ENCODE results near the gene RIT2. TPM values are rescaled to one million over a fixed set of nuclear protein-coding genes. Genes with fewer than 3 reads are reported as not detected.

RIT2 gene
- total RNA-seq, 1 experiment from 2014 or later, result not detected

DNA sequence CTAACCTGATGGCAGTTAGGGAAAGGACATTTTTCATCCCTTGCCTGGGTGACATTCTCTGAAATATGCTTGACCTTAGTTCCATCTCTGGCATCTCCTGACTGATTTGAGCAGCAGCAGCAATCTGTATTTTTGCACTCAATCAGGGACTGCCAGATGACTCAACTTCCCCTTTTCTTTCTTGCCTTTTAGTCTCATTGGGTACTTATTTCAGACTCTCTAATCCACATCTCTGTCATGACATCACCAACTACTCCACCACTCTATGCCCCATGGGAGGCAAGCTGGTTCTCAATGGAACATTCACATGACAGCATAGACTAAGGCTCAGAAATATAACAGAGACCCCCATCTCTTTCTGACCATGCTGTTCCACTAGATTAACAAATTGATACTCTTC is 254.2 kb downstream of the RIT2 start:
- Histone ChIP-seq H3K27me3 (replicated peaks) (no peaks in the 10 kb centered on the region), H3K9me3 (replicated peaks) (no peaks in the 10 kb centered on the region), H3K36me3 (no peaks in the 10 kb centered on the region), H3K27ac (no peak overlapping the region), H3K4me3 (no peak overlapping the region), H3K4me1 (replicated peaks) (no peaks in the 10 kb centered on the region)
- no peak for DNase-seq (ENCODE audit: low read depth in 1 of 2, low spot score in 2 of 2)

DNA sequence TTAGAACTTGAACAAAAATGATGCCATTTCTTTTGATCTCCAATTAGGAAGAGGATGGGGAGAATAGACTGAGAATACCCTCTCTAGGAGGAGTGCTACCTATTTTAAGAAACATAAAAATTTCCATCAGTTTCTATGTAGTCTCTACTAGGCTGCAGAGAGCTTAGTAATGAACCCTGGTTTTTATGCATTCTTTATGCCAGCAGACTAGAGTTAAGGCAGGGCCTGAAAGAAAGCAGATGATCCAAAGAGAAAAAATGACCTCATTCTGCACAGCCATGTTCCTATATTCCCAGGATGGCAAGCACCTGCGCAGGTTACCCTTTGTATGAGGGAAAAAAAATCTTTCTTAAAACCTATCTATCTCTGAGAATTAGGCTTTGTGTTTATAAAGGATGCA is 254.9 kb downstream of the RIT2 start:
- Histone ChIP-seq H3K27ac (no peak overlapping the region), H3K4me1 (replicated peaks) (no peaks in the 10 kb centered on the region), H3K9me3 (replicated peaks) (no peaks in the 10 kb centered on the region), H3K4me3 (no peak overlapping the region), H3K27me3 (replicated peaks) (no peaks in the 10 kb centered on the region), H3K36me3 (no peaks in the 10 kb centered on the region)
- no peak for DNase-seq (ENCODE audit: low read depth in 1 of 2, low spot score in 2 of 2)

DNA sequence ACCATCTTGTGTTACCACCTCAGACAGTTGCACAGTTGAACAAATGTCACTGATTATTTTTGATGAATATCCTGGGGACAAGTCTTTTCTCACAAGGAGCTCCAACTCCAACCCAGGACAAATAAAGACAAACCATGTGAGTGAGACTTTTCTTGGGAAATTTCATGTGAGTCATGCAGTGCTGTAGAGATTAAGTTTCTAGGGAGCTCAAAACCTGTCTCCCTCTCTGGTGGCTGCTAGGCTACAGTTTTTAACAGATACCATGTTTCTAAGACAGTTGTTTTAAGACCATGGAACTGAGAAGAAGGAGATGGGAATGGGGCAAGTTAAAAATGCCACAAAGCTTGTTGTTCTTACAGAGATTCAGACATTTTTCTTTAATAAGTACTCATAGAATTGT is 255.5 kb downstream of the RIT2 start:
- no peaks in the 10 kb centered on the region for H3K27me3 ChIP-seq (replicated peaks)
- H3K9me3 ChIP-seq (replicated peaks), result no peaks in the 10 kb centered on the region
- no peak for DNase-seq (ENCODE audit: low read depth in 1 of 2, low spot score in 2 of 2)
- H3K4me1 ChIP-seq (replicated peaks), result no peaks in the 10 kb centered on the region
- no peak overlapping the region for H3K27ac ChIP-seq
- no peak overlapping the region for H3K4me3 ChIP-seq
- no peaks in the 10 kb centered on the region for H3K36me3 ChIP-seq

DNA sequence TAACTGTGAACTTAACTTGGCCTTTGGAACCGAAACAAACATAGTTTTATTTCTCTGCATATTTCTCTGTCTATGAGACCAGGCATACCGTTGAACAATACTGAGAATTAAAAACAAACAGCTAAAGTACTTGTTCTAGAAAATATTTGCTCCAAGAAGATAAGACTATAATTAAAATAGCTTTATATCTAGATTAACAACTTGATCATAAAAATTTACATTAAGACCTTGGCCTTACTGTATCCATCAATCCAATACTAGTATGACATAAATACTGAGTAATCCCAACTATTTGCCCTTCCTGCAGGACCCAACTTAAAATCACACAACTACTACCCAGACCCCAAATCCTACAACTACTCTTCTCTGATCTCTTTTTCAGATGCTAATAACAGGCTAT is 260.9 kb downstream of the RIT2 start:
- DNase-seq (ENCODE audit: low read depth in 1 of 2, low spot score in 2 of 2), result no peak
- no peak overlapping the region for H3K4me3 ChIP-seq
- H3K27ac ChIP-seq, result no peak overlapping the region
- H3K4me1 ChIP-seq (replicated peaks), result no peaks in the 10 kb centered on the region
- H3K9me3 ChIP-seq (replicated peaks), result no peaks in the 10 kb centered on the region
- H3K27me3 ChIP-seq (replicated peaks), result 0 out of 2 replicates have a peak, but pooled peaks cover 3% of the 10 kb centered on the region
- no peaks in the 10 kb centered on the region for H3K36me3 ChIP-seq

DNA sequence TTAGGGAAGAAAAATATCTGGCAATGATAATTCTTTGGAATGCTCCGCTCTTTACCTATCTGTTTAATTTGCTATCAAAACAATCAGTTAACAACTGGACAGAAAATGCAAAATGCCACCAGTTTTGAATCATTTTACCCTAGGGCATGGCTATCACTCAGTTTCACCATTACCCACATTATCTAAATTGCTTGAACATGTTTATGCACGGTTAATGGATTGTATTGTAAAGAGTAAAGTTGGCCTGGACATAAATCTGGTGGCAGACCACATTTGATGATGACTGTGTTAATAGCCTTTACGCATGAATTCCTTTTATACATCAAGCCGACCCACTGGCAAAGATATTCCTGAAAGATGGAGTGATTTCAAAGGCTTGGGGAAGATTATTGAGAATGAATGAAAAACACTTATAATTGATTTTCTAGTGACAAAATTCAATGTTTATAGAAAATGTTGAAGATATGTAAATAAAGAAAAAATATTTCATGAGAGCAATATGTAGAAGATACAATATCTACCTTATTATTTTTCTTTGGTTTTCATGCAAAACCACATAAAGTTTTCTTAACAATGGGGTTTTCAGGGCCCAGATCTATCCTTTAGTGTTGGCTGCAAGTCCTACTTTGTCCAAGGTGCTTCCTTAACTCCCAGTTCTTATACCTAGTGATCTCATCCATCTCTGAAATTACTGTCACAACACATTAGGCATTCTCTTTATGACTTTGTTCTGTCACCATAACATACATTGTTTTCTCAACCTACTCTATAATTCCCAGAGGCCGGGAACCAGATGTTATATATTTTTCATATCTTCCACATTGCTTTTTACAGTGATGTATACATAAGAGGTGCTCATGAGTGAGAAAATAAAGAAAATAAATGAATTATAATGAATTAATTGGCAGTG is 265.1 kb downstream of the RIT2 start:
- Histone ChIP-seq H3K9me3 (replicated peaks) (no peaks in the 10 kb centered on the region), H3K4me1 (replicated peaks) (no peaks in the 10 kb centered on the region), H3K36me3 (no peaks in the 10 kb centered on the region), H3K4me3 (no peak overlapping the region), H3K27me3 (replicated peaks) (peaks cover 6% of the 10 kb centered on the region; the same call in 1 of the 2 replicates), H3K27ac (no peak overlapping the region)
- no peak for DNase-seq (ENCODE audit: low read depth in 1 of 2, low spot score in 2 of 2)

DNA sequence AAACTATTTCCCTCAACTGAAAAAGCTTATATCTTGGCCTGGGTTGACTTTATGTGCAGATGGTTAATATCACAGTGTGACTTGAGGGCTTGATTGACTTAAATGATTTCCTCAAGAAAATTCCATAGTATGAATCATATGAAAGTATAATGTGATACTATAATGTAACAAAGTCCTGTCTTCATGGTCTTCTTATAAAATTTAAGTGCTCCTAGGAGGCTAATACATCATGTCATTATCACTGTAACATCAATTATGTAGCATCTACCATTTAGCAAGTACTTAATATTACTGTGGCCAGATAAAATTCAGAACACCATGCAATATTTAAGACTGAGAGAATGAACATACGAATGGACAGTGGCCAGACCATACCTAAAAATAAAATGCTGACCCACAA is 276.1 kb downstream of the RIT2 start:
- no peaks in the 10 kb centered on the region for H3K4me1 ChIP-seq (replicated peaks)
- no peak for DNase-seq (ENCODE audit: low read depth in 1 of 2, low spot score in 2 of 2)
- H3K9me3 ChIP-seq (replicated peaks), result no peaks in the 10 kb centered on the region

DNA sequence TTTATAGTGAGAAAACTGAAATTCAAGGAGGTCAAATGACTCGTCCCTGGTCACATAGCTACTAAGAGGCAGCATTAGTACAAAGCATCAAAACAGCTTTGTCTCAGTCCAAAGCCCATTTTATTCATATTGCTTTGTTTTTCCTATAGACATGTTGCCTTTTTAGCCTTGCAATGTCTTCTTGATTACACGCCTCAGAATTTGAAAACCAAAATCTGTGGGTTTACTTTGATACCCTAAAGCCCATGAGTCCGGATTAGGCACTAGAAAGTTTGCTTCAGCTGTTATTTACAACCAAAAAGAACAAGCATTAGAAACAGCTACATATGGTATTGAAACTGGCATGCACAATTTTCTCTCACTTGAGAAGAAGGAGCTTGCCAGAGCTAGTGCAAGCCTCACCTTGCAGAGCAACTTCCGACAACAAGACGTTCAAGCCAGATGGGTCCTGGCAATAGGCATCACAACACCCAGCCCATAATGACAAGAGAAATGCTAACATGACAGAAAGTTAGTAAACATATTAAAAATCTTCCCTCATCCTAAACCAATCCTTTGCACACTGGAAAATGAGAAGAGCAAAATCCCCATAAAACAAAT is 276.8 kb downstream of the RIT2 start:
- no peaks in the 10 kb centered on the region for H3K9me3 ChIP-seq (replicated peaks)
- no peaks in the 10 kb centered on the region for H3K4me1 ChIP-seq (replicated peaks)
- no peak overlapping the region for H3K27ac ChIP-seq
- no peak for DNase-seq (ENCODE audit: low read depth in 1 of 2, low spot score in 2 of 2)
- no peaks in the 10 kb centered on the region for H3K36me3 ChIP-seq
- H3K4me3 ChIP-seq, result no peak overlapping the region
- no peaks in the 10 kb centered on the region for H3K27me3 ChIP-seq (replicated peaks)

More for the DNA sequence above, 276.1 kb downstream of the RIT2 start:
- no peaks in the 10 kb centered on the region for H3K36me3 ChIP-seq
- H3K27ac ChIP-seq, result no peak overlapping the region
- no peak overlapping the region for H3K4me3 ChIP-seq
- H3K27me3 ChIP-seq (replicated peaks), result no peaks in the 10 kb centered on the region

DNA sequence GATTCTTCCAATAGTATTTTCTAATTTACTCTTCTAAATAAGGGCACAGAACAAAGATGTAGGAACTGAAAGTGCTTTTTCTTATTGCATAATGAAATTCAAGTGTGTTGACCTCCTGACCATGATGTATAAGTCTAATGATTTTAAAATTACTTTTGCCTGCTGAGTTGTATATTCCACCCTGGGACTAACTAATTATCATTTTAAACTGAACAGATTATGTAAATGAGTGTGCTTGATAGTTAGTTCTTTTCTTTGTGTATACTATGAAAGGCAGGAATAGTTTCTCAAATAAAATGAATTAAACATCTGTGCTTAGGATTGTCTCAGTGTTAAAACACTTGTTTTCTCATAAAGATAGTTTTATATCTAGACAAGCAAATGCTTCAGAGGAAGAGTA is 284.5 kb downstream of the RIT2 start:
- Histone ChIP-seq H3K27ac (no peak overlapping the region), H3K4me1 (replicated peaks) (no peaks in the 10 kb centered on the region), H3K36me3 (no peaks in the 10 kb centered on the region)

DNA sequence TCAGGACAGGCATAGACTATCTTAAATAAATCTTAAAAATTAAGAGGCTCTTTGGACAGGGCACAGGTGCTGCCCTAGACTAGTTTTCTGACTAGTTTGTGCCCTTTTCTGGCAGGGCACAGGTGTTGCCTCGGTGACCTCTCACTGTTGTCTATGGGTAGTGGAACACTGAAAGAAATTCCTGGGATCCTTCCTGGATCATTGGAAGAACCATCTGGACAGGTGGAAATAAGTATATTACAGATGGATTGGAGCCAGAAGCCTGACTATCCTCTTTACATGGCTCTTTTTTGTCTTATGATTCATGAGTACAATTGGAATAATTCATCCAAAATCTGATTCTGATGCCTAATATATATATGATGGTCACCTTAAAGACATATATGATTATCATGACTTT is 286.6 kb downstream of the RIT2 start:
- Histone ChIP-seq H3K4me3 (no peak overlapping the region), H3K4me1 (replicated peaks) (no peaks in the 10 kb centered on the region), H3K36me3 (no peaks in the 10 kb centered on the region), H3K27ac (no peak overlapping the region), H3K9me3 (replicated peaks) (no peaks in the 10 kb centered on the region), H3K27me3 (replicated peaks) (no peaks in the 10 kb centered on the region)
- DNase-seq (ENCODE audit: low read depth in 1 of 2, low spot score in 2 of 2), result no peak

More for the DNA sequence above, 284.5 kb downstream of the RIT2 start:
- H3K27me3 ChIP-seq (replicated peaks), result no peaks in the 10 kb centered on the region
- H3K4me3 ChIP-seq, result no peak overlapping the region
- DNase-seq (ENCODE audit: low read depth in 1 of 2, low spot score in 2 of 2), result no peak
- no peaks in the 10 kb centered on the region for H3K9me3 ChIP-seq (replicated peaks)

DNA sequence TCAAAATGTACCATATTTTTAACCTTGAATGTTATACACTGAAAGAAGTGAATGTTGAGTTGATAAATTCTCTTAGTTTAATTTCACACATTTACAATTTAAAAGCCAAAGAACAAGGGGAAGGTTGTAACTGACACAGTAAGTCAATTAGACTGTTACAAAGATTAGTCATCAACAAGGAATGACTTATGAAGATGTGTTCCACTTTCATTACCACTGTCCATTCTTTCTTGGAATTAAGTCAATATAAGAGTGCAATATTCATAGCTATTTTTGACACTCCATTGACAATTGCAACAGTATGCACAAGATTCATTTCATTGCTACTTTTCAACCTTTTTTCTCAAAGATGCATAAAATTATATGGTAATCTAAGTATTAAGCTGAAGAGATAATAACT is 291.3 kb downstream of the RIT2 start:
- DNase-seq (ENCODE audit: low read depth in 1 of 2, low spot score in 2 of 2), result no peak
- Histone ChIP-seq H3K36me3 (no peaks in the 10 kb centered on the region), H3K4me3 (no peak overlapping the region), H3K4me1 (replicated peaks) (no peaks in the 10 kb centered on the region), H3K9me3 (replicated peaks) (no peaks in the 10 kb centered on the region), H3K27ac (no peak overlapping the region), H3K27me3 (replicated peaks) (no peaks in the 10 kb centered on the region; the same call in 1 of the 2 replicates)

DNA sequence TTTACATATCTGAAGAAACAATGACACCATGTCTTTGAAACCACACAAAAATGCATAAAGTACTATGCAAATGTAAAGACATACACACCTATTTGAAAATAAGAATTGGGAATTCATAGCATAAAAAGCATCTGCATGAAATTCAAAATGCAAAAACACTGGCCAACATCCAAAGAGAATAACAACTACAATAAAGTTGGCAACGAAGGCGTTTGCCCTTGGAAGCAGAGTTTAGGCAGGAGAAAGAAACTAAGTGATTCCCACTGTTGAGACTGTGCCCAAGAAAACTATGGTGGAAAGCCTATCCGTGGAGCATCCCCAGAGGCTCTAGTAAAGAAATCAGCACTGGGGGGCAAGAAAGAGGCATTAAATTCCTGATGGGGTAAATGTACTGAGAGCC is 292.8 kb downstream of the RIT2 start:
- Histone ChIP-seq H3K27ac (no peak overlapping the region), H3K36me3 (no peaks in the 10 kb centered on the region), H3K9me3 (replicated peaks) (no peaks in the 10 kb centered on the region), H3K4me1 (replicated peaks) (no peaks in the 10 kb centered on the region), H3K4me3 (no peak overlapping the region), H3K27me3 (replicated peaks) (no peaks in the 10 kb centered on the region; the same call in 1 of the 2 replicates)
- no peak for DNase-seq (ENCODE audit: low read depth in 1 of 2, low spot score in 2 of 2)

DNA sequence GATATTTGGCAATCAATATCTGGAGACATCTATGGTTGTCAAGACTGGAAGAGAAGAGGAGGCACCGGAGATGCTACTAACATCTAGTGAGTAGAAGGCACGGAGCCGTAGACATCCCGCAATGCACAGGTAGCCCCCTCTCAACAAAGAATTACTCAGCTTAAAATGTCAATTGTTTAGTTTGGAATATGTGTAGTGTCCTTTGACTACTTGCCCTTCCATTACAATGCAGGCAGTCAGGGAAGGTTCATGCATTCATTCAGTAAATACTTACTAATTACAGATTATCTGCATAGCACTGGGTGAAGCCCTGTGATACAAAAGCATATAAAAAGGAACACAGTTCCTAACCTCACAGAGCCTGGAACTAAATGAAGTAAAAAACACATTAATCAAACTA is 294.0 kb downstream of the RIT2 start:
- DNase-seq (ENCODE audit: low read depth in 1 of 2, low spot score in 2 of 2), result no peak
- H3K36me3 ChIP-seq, result no peaks in the 10 kb centered on the region
- H3K27me3 ChIP-seq (replicated peaks), result no peaks in the 10 kb centered on the region; the same call in 1 of the 2 replicates
- no peak overlapping the region for H3K4me3 ChIP-seq
- H3K9me3 ChIP-seq (replicated peaks), result no peaks in the 10 kb centered on the region
- H3K4me1 ChIP-seq (replicated peaks), result no peaks in the 10 kb centered on the region
- no peak overlapping the region for H3K27ac ChIP-seq

DNA sequence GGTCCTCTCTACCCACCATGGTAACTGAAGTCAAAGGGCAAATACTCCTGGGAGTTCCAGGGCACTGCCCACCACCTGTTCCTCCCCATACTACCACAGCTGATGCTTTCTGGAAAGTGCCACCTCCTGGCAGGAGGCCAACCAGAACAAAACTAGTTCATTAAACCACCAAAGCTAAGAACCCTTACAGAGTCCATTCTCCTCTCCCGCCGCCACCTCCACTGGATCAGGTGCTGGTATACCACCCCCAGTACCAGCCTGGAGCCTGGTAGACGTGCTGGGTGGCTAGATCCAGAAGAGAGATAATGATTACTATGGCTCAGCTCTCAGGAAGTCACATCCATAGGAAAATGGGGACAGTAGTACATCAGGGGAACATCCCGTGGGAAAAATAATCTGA is 300.9 kb downstream of the RIT2 start:
- no peaks in the 10 kb centered on the region for H3K9me3 ChIP-seq (replicated peaks)
- H3K36me3 ChIP-seq, result no peaks in the 10 kb centered on the region
- DNase-seq (ENCODE audit: low read depth in 1 of 2, low spot score in 2 of 2), result no peak
- H3K4me1 ChIP-seq (replicated peaks), result no peaks in the 10 kb centered on the region
- no peaks in the 10 kb centered on the region for H3K27me3 ChIP-seq (replicated peaks)
- no peak overlapping the region for H3K27ac ChIP-seq
- no peak overlapping the region for H3K4me3 ChIP-seq

DNA sequence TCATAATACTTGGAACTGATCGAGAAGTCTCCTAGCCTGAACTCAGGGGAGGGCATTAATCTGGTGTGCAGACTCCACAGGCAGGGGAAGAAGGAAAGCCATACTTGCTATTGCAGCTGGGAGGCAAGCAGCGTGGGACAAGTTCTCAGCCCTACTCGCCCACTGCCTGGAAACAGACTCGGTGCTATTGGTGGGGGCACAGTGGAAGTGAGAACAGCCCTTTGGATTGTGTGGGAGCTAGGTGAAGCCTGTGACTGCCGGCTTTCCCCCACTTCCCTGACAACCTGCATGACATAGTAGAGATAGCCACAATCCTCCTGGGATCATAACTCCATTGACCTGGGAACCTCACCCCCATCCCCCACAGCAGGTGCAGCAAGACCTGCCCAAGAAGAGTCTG is 301.3 kb downstream of the RIT2 start:
- H3K4me3 ChIP-seq, result no peak overlapping the region
- DNase-seq (ENCODE audit: low read depth in 1 of 2, low spot score in 2 of 2), result no peak
- peaks cover 2% of the 10 kb centered on the region; the same call in 1 of the 2 replicates for H3K27me3 ChIP-seq (replicated peaks)
- H3K4me1 ChIP-seq (replicated peaks), result no peaks in the 10 kb centered on the region
- H3K9me3 ChIP-seq (replicated peaks), result no peaks in the 10 kb centered on the region
- no peak overlapping the region for H3K27ac ChIP-seq
- H3K36me3 ChIP-seq, result no peaks in the 10 kb centered on the region

Measured in SJSA1 (cell line).